Stimulated activated naive CD8-positive, alpha-beta T cell treated with anti-CD3 and anti-CD28 coated beads, Interleukin-15, amount 100 ng/mL, for 72 hours (primary cell): Measurements from ENCODE around the gene COL9A1.
A peak's percentile ranks its signal among the peaks of the same experiment; 100 is the strongest.
"Not testable (repeated sequence)": the region's sequence is repeated elsewhere in the genome, so short reads cannot be mapped to it uniquely, and the experiment has no call there.

Experiments used
- ATAC-seq: fragments of 150-1000 bp; cut with Tn5 transposase; 2 replicates; pipeline ENCODE4 v1.10.0; 2021; ENCODE audit warnings: mild to moderate bottlenecking, moderate library complexity
- DNase-seq, 2 donors: peaks; one replicate each; pipeline ENCODE4 v3.0.0; 2021 to 2022
- H3K27ac Mint-ChIP-seq, 2 donors: one replicate each; pipeline ENCODE4 v1.8.0; 2022; ENCODE audit warnings: mild to moderate bottlenecking in 2 of 2, mixed read lengths in 2 of 2, moderate library complexity in 2 of 2
- H3K27me3 Mint-ChIP-seq: one replicate; pipeline ENCODE4 v1.8.0; 2022; ENCODE audit warnings: mixed read lengths
- H3K4me1 Mint-ChIP-seq: one replicate; pipeline ENCODE4 v1.8.0; 2022; ENCODE audit warnings: mild to moderate bottlenecking, mixed read lengths
- H3K4me3 Mint-ChIP-seq, 2 donors: one replicate each; pipeline ENCODE4 v1.8.0; 2022; ENCODE audit warnings: mild to moderate bottlenecking in 2 of 2, mixed read lengths in 2 of 2, moderate library complexity in 1 of 2
- H3K9me3 Mint-ChIP-seq, 2 donors: one replicate each; pipeline ENCODE4 v1.8.0; 2022; ENCODE audit warnings: mixed read lengths in 2 of 2

The COL9A1 gene

GRCh38 chr6:70303034-70303525 lies at the start of gene COL9A1:
Gene COL9A1, minus strand, starts transcription at chr6:70303084. Its CDS starts 160 bp downstream, at chr6:70302924.
- ATAC-seq (no peak), DNase-seq (no peak)
- Mint-ChIP-seq H3K27me3 (peaks cover 42% of the 10 kb centered on the region), H3K4me1 (no peaks in the 10 kb centered on the region), H3K9me3 (no peaks in the 10 kb centered on the region), H3K4me3 (no peak within 1 kb of the TSS), H3K27ac (no peak within 1 kb of the TSS)

- H3K4me1 Mint-ChIP-seq: no peaks in the 10 kb centered on the region
Observed at GRCh38 chr6:70351461-70351860, 48.6 kb upstream of the COL9A1 start.

GRCh38 chr6:70345619-70346018 lies 42.7 kb upstream of the COL9A1 start:
- H3K4me1 Mint-ChIP-seq: no peaks in the 10 kb centered on the region
- no peak for ATAC-seq
- H3K4me3 Mint-ChIP-seq: no peak overlapping the region
- H3K9me3 Mint-ChIP-seq: no peaks in the 10 kb centered on the region
- DNase-seq: no peak
- H3K27ac Mint-ChIP-seq: no peak overlapping the region
- H3K27me3 Mint-ChIP-seq: peaks cover 57% of the 10 kb centered on the region

More at GRCh38 chr6:70351461-70351860, 48.6 kb upstream of the COL9A1 start:
- no peaks in the 10 kb centered on the region for H3K9me3 Mint-ChIP-seq
- ATAC-seq (no peak), DNase-seq (no peak)
- no peak overlapping the region for H3K4me3 Mint-ChIP-seq
- no peak overlapping the region for H3K27ac Mint-ChIP-seq
- H3K27me3 Mint-ChIP-seq: peaks cover 8% of the 10 kb centered on the region

GRCh38 chr6:70343313-70343712 lies 40.4 kb upstream of the COL9A1 start:
- no peak overlapping the region for H3K27ac Mint-ChIP-seq
- DNase-seq: no peak
- no peaks in the 10 kb centered on the region for H3K4me1 Mint-ChIP-seq
- H3K27me3 Mint-ChIP-seq: peaks cover 57% of the 10 kb centered on the region
- no peak for ATAC-seq
- no peak overlapping the region for H3K4me3 Mint-ChIP-seq
- H3K9me3 Mint-ChIP-seq: no peaks in the 10 kb centered on the region

- H3K4me1 Mint-ChIP-seq, H3K4me3 Mint-ChIP-seq, H3K9me3 Mint-ChIP-seq, DNase-seq, ATAC-seq, H3K27ac Mint-ChIP-seq: not testable (repeated sequence)
- H3K27me3 Mint-ChIP-seq: peaks cover 46% of the 10 kb centered on the region
Observed at GRCh38 chr6:70339810-70340209, 36.9 kb upstream of the COL9A1 start.

- Mint-ChIP-seq H3K4me1 (no peaks in the 10 kb centered on the region), H3K27ac (no peak overlapping the region), H3K4me3 (no peak overlapping the region), H3K9me3 (no peaks in the 10 kb centered on the region), H3K27me3 (peaks cover 46% of the 10 kb centered on the region)
- ATAC-seq (no peak), DNase-seq (no peak)
Observed at GRCh38 chr6:70338775-70339174, 35.9 kb upstream of the COL9A1 start.

- ATAC-seq (no peak), DNase-seq (no peak)
- Mint-ChIP-seq H3K4me3 (no peak overlapping the region), H3K9me3 (no peaks in the 10 kb centered on the region), H3K27me3 (peaks cover 42% of the 10 kb centered on the region), H3K27ac (no peak overlapping the region), H3K4me1 (no peaks in the 10 kb centered on the region)
Observed at GRCh38 chr6:70337743-70338105, 34.8 kb upstream of the COL9A1 start.

GRCh38 chr6:70336996-70337742 lies 34.3 kb upstream of the COL9A1 start:
- Mint-ChIP-seq H3K27me3 (peaks cover 37% of the 10 kb centered on the region), H3K4me1 (no peaks in the 10 kb centered on the region), H3K27ac (no peak overlapping the region), H3K9me3 (no peaks in the 10 kb centered on the region), H3K4me3 (no peak overlapping the region)
- ATAC-seq (no peak), DNase-seq (no peak)

- Mint-ChIP-seq H3K4me3 (no peak overlapping the region), H3K27ac (no peak overlapping the region), H3K4me1 (no peaks in the 10 kb centered on the region), H3K9me3 (no peaks in the 10 kb centered on the region), H3K27me3 (no peaks in the 10 kb centered on the region)
- ATAC-seq (no peak), DNase-seq (no peak)
Observed at GRCh38 chr6:70327036-70327435, 24.2 kb upstream of the COL9A1 start.

GRCh38 chr6:70325009-70325408 lies 22.1 kb upstream of the COL9A1 start:
- H3K4me1 Mint-ChIP-seq: no peaks in the 10 kb centered on the region

GRCh38 chr6:70317799-70318198 lies 14.9 kb upstream of the COL9A1 start:
- peaks cover 52% of the 10 kb centered on the region for H3K27me3 Mint-ChIP-seq
- not testable (repeated sequence) for H3K27ac Mint-ChIP-seq, ATAC-seq, H3K4me1 Mint-ChIP-seq, H3K4me3 Mint-ChIP-seq, H3K9me3 Mint-ChIP-seq, DNase-seq

More at GRCh38 chr6:70325009-70325408, 22.1 kb upstream of the COL9A1 start:
- Mint-ChIP-seq H3K27me3 (peaks cover 10% of the 10 kb centered on the region), H3K27ac (no peak overlapping the region), H3K9me3 (no peaks in the 10 kb centered on the region), H3K4me3 (no peak overlapping the region)
- no peak for DNase-seq
- ATAC-seq: no peak

GRCh38 chr6:70315079-70315751 lies 12.3 kb upstream of the COL9A1 start:
- no peak overlapping the region for H3K27ac Mint-ChIP-seq
- H3K9me3 Mint-ChIP-seq: no peaks in the 10 kb centered on the region
- DNase-seq: no peak
- peaks cover 8% of the 10 kb centered on the region for H3K4me1 Mint-ChIP-seq
- H3K4me3 Mint-ChIP-seq: no peak overlapping the region
- peaks cover 43% of the 10 kb centered on the region for H3K27me3 Mint-ChIP-seq
- no peak for ATAC-seq

- Mint-ChIP-seq H3K27ac (no peak overlapping the region), H3K4me1 (peaks cover 8% of the 10 kb centered on the region), H3K4me3 (no peak overlapping the region), H3K27me3 (peaks cover 38% of the 10 kb centered on the region), H3K9me3 (no peaks in the 10 kb centered on the region)
- ATAC-seq (no peak), DNase-seq (no peak)
Observed at GRCh38 chr6:70314296-70314695, 11.4 kb upstream of the COL9A1 start.

- H3K4me3 Mint-ChIP-seq: no peak overlapping the region
- DNase-seq (no peak), ATAC-seq (peak; percentile 63)
- peak overlapping the region in 1 of 2 donors; percentile 4 for H3K27ac Mint-ChIP-seq
- H3K9me3 Mint-ChIP-seq: no peaks in the 10 kb centered on the region
- peaks cover 34% of the 10 kb centered on the region for H3K27me3 Mint-ChIP-seq
- H3K4me1 Mint-ChIP-seq: peaks cover 8% of the 10 kb centered on the region
Observed at GRCh38 chr6:70312165-70312745, 9.4 kb upstream of the COL9A1 start.

GRCh38 chr6:70310063-70310694 lies 7.3 kb upstream of the COL9A1 start:
- DNase-seq: no peak

GRCh38 chr6:70309243-70309642 lies 6.4 kb upstream of the COL9A1 start:
- Mint-ChIP-seq H3K4me3 (no peak overlapping the region), H3K27ac (no peak overlapping the region), H3K4me1 (peaks cover 8% of the 10 kb centered on the region), H3K9me3 (no peaks in the 10 kb centered on the region), H3K27me3 (peaks cover 33% of the 10 kb centered on the region)
- DNase-seq: no peak
- no peak for ATAC-seq

More at GRCh38 chr6:70310063-70310694, 7.3 kb upstream of the COL9A1 start:
- H3K27ac Mint-ChIP-seq: no peak overlapping the region
- H3K4me1 Mint-ChIP-seq: peaks cover 8% of the 10 kb centered on the region
- no peak for ATAC-seq
- no peak overlapping the region for H3K4me3 Mint-ChIP-seq
- H3K27me3 Mint-ChIP-seq: peaks cover 32% of the 10 kb centered on the region
- H3K9me3 Mint-ChIP-seq: no peaks in the 10 kb centered on the region
